Sigmoid colon (tissue), 4 donors: ENCODE measurements around the gene SORBS1.
A peak's percentile ranks its signal among the peaks of the same experiment; 100 is the strongest.

ENCODE experiments used
- CTCF ChIP-seq, 4 experiments: fragments of 450-650 bp in 3 of 4; fragments of 200-600 bp in 1 of 4; IDR thresholded peaks; one replicate each; pipeline ENCODE4 v1.5.1; 2016 to 2019; ENCODE audit warnings: antibody characterized with exemption in 4 of 4, mild to moderate bottlenecking in 3 of 4, moderate library complexity in 2 of 4
- EP300 ChIP-seq, 4 donors: sonication (generic); formaldehyde crosslinking; IDR thresholded peaks; one replicate each; pipeline ENCODE4 v1.6.1; 2017; ENCODE audit warnings: antibody characterized with exemption in 4 of 4
- POLR2AphosphoS5 ChIP-seq, 4 donors: sonication (generic); formaldehyde crosslinking; IDR thresholded peaks; one replicate each; pipeline ENCODE4 v1.6.1; 2017; ENCODE audit warnings: antibody characterized with exemption in 4 of 4

DNA sequence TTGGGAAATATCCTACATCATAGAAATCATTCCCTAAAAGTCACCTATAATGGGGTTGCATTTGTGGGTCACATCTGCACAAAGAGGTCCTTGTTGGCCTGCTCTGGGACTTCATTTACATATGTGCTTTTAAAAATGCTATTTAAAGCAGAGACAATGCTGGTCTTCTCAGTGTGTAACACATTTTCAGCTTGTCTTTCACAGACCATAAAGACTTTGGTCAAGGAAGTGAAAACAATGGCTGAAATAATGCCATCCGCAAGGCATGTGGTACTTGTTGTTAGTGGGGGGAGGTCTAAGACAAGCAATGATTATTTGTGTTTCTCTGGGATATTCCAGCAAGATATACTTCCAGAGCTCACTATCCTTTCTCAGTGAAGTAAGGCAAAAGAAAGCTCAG, 185.8 kb downstream of the SORBS1 start:
- peak in 3 of 4 donors; percentile 4 to 52 (median 32) for TF ChIP-seq POLR2AphosphoS5 (IDR thresholded peaks at IDR 0.05)
- TF ChIP-seq CTCF (IDR thresholded peaks at IDR 0.05), result no peak
- no peak for TF ChIP-seq EP300 (IDR thresholded peaks at IDR 0.05)
